Nephron progenitor cell (in vitro differentiated cells): Measurements from ENCODE around the gene PRKCZ.
A peak's percentile ranks its signal among the peaks of the same experiment; 100 is the strongest.

Experiments
- DNase-seq: peaks from one replicate; pipeline ENCODE4 v3.0.0; 2021
- H3K27ac Mint-ChIP-seq: 2 replicates; pipeline ENCODE4 v1.8.0; 2021; ENCODE audit warnings: mild to moderate bottlenecking, moderate library complexity, mixed read lengths
- H3K27me3 Mint-ChIP-seq: 2 replicates; pipeline ENCODE4 v1.8.0; 2021; ENCODE audit warnings: mild to moderate bottlenecking, low read depth, mixed read lengths; ENCODE audit not compliant: poor library complexity
- H3K36me3 Mint-ChIP-seq: 2 replicates; pipeline ENCODE4 v1.8.0; 2021; ENCODE audit warnings: low read depth, mixed read lengths
- H3K4me1 Mint-ChIP-seq: 2 replicates; pipeline ENCODE4 v1.8.0; 2021; ENCODE audit warnings: mixed read lengths
- H3K4me3 Mint-ChIP-seq: 2 replicates; pipeline ENCODE4 v1.8.0; 2021; ENCODE audit warnings: mild to moderate bottlenecking, moderate library complexity, mixed read lengths
- H3K9me3 Mint-ChIP-seq: 2 replicates; pipeline ENCODE4 v1.8.0; 2021; ENCODE audit warnings: mild to moderate bottlenecking, moderate library complexity, mixed read lengths
- TF ChIP-seq, protein P1 (sequence below): fragments of 200-600 bp; sonication (generic); IDR thresholded peaks from 2 replicates; pipeline ENCODE4 v1.5.0; 2021; ENCODE audit warnings: antibody characterized with exemption

The PRKCZ gene

DNA sequence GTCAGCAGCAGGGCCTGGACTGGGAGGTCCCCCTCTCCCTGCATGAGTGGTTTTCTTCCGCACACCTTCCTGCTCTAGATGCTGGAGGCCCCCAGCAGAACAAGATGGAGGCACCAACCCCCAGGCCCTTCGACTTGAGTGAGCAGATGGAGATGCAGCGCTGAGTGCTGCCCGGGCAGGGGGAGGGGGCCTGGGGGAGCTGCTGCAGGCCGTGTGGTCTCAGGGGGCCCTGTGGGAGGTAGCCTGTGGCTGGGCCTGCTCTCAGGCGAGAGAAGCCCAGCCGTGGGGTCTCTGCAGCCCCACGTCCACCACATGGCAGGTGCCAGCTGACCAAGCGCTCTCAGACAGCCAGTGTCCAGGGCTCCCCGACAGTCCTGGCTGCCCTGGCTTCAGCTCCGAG, 145.6 kb downstream of the PRKCZ start:
- TF ChIP-seq, protein P1, sequence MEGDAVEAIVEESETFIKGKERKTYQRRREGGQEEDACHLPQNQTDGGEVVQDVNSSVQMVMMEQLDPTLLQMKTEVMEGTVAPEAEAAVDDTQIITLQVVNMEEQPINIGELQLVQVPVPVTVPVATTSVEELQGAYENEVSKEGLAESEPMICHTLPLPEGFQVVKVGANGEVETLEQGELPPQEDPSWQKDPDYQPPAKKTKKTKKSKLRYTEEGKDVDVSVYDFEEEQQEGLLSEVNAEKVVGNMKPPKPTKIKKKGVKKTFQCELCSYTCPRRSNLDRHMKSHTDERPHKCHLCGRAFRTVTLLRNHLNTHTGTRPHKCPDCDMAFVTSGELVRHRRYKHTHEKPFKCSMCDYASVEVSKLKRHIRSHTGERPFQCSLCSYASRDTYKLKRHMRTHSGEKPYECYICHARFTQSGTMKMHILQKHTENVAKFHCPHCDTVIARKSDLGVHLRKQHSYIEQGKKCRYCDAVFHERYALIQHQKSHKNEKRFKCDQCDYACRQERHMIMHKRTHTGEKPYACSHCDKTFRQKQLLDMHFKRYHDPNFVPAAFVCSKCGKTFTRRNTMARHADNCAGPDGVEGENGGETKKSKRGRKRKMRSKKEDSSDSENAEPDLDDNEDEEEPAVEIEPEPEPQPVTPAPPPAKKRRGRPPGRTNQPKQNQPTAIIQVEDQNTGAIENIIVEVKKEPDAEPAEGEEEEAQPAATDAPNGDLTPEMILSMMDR: no peak
- H3K4me1 Mint-ChIP-seq: peaks cover 33% of the 10 kb centered on the region
- H3K4me3 Mint-ChIP-seq: no peak overlapping the region
- DNase-seq: no peak
- H3K36me3 Mint-ChIP-seq: no peaks in the 10 kb centered on the region
- peaks cover 5% of the 10 kb centered on the region for H3K27me3 Mint-ChIP-seq
- no peak overlapping the region for H3K27ac Mint-ChIP-seq
- H3K9me3 Mint-ChIP-seq: no peaks in the 10 kb centered on the region

DNA sequence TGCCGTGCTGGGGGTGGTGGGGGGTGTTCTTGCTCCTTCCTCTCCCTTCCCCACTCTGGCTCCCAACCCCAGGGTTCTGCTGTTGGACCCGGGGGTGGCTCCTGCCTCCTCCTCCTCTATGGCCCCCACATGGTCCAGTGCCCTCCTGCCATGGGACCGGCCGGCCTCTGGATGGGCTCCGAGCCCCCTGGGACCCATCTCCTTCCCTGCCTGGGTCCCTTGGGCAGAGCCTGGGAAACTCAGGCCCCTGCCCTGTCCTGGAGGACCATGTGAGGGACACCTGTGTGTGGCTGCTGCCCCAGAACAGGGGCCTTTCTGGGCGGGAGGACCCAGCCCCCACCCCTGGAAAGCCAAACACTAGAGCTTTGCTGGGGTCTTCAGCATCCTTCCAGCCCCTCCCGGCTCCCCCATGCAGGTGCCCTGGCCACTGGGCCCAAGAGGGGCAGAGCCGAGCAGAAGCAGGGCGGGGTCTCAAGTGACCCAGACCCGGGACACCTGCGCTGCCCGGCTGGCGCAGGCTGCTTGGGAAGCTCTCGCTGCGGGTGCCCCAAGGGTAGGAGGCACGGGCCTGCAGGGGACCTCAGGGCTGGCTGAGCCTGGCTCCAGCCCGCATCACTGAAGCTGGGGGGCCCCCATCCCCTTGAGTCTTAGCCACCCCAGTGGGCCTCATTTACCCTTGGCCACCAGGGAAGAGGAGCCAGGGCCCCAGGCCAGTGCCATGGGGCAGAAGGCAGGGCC, 146.9 kb downstream of the PRKCZ start:
- peaks cover 7% of the 10 kb centered on the region for H3K27me3 Mint-ChIP-seq
- no peaks in the 10 kb centered on the region for H3K9me3 Mint-ChIP-seq
- TF ChIP-seq, protein P1: no peak
- DNase-seq: no peak
- peaks cover 30% of the 10 kb centered on the region for H3K4me1 Mint-ChIP-seq
- no peak overlapping the region for H3K4me3 Mint-ChIP-seq
- H3K36me3 Mint-ChIP-seq: no peaks in the 10 kb centered on the region
- no peak overlapping the region for H3K27ac Mint-ChIP-seq

DNA sequence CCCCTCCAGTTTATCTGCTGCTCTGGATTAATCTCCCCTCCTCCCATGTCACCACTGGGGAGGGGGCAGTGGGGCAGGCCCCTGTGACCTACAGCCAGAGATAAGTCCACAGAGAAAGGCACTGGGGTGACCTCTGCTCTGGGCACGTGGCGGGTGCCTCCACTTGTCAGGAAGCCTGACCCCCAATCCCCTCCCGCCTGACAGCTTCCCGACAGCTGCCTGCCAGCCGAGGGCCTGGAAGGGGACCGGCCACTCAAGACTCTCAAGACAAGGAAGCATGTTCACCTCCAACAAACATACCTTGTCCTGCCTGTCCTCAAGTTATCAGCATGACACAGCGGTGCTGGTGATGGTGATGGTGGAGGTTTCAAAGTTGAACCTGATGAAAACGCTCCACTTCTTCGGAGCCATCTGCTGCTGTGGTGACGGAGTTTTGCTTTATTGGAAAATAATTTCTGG, 147.5 kb downstream of the PRKCZ start:
- Mint-ChIP-seq H3K9me3 (no peaks in the 10 kb centered on the region), H3K4me1 (peaks cover 32% of the 10 kb centered on the region), H3K27me3 (peaks cover 10% of the 10 kb centered on the region), H3K4me3 (no peak overlapping the region), H3K36me3 (no peaks in the 10 kb centered on the region), H3K27ac (no peak overlapping the region)
- no peak for DNase-seq
- TF ChIP-seq, protein P1: no peak

DNA sequence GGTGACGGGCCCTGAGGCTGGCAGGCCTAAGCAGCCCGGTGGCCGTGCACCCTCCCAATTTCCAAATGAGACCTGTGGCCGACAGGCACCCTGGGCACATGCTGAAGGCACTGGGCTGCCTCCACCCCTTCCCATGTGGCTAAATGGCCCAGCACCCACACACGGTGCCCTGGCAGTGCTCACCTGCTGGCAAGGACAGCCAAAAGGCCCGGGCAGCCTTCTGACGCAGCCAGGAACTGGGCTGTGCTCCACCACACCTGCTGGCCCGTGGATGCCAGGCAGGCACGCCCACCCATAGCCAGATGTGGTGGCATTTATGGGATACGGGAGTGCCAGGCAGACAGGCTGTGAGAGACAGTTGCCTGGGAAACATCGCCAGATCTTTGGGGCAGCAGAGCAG, 148.4 kb downstream of the PRKCZ start:
- no peaks in the 10 kb centered on the region for H3K36me3 Mint-ChIP-seq
- TF ChIP-seq, protein P1: no peak
- H3K4me3 Mint-ChIP-seq: no peak overlapping the region
- H3K9me3 Mint-ChIP-seq: no peaks in the 10 kb centered on the region
- H3K27me3 Mint-ChIP-seq: peaks cover 10% of the 10 kb centered on the region
- no peak overlapping the region for H3K27ac Mint-ChIP-seq
- peaks cover 34% of the 10 kb centered on the region for H3K4me1 Mint-ChIP-seq
- no peak for DNase-seq

DNA sequence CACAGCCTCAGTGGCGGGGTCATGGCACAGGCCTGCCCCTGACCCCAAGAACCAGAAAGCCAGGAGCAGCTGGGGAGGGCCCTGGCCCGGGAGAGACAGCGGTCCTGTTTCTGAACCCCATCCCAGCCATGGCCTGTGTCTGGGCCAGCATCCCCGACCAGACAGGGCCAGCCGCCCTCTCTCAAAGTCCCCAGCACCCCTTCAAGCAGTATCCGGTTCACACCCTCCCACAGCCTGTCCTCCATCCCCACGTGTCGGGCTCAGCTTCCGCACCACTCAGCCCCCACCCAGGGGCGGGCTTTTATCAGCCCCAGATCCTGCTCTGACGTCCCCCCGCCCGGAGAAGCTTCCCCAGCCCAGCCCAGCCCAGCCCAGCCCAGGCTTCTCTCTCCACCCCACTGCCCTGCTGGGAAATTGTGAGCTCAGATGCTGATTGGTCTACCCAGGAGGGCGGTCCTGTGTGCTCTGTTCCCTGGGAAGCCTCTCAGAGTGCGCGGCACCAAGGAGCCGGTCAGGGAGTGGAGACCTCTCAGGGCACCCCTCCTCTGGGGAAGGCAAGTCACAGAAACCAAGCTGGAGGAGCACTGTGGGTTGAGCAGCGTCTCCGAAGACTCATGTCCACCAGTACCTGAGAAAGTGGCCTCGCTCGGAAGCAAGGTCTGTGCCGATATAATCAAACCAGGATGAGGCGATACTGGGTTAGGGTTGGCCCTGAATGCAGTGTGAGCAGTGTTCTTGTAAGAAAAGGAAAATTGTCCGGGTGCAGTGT, 149.0 kb downstream of the PRKCZ start:
- DNase-seq: peak; percentile 69
- TF ChIP-seq, protein P1: no peak
- Mint-ChIP-seq H3K27me3 (peaks cover 10% of the 10 kb centered on the region), H3K4me1 (peaks cover 41% of the 10 kb centered on the region), H3K4me3 (peak overlapping the region; percentile 81), H3K36me3 (no peaks in the 10 kb centered on the region), H3K9me3 (no peaks in the 10 kb centered on the region), H3K27ac (no peak overlapping the region)
